Epithelial cell of umbilical artery (primary cell): Measurements from ENCODE around the gene CCDC43. TPM values are rescaled to one million over a fixed set of nuclear protein-coding genes. Genes with fewer than 3 reads are reported as not detected.

Experiments used
- total RNA-seq: library from RNA; depleted of rRNA; stranded (reverse); fragments of >200 nt; gene quantifications from 2 replicates; pipeline ENCODE4 v1.2.3, GENCODE V29; 2014

The CCDC43 gene, protein sequence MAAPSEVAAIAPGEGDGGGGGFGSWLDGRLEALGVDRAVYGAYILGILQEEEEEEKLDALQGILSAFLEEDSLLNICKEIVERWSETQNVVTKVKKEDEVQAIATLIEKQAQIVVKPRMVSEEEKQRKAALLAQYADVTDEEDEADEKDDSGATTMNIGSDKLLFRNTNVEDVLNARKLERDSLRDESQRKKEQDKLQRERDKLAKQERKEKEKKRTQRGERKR
- 49.7 and 69.5 TPM in 2 replicates for total RNA-seq

GRCh38 chr17:44689477-44690217 lies at the start of gene CCDC43:
CCDC43 (minus strand) TSS chr17:44689776; CDS start chr17:44689753, 23 bp downstream.

GRCh38 chr17:44708401-44709263 lies 19.1 kb upstream of the CCDC43 start, which contains the start of gene DBF4B:
DBF4B (plus strand) TSS chr17:44708665; CDS start chr17:44708821, 156 bp downstream.

GRCh38 chr17:44655983-44656710 lies 33.4 kb downstream of the CCDC43 start, which contains the start of gene MEIOC:
MEIOC (plus strand) TSS chr17:44656468; CDS start chr17:44656614, 146 bp downstream.

Other genes with a start within 250 kb of the CCDC43 start
- gene GPATCH8, start 186.4 kb downstream of the CCDC43 start, total RNA-seq = 12.7 and 19.0 TPM in 2 replicates
- gene FZD2, start 132.3 kb downstream of the CCDC43 start, total RNA-seq = 1.4 and 2.6 TPM in 2 replicates
- gene MEIOC, start 33.3 kb downstream of the CCDC43 start, total RNA-seq = under 0.01 TPM in 1 of 2 replicates, not detected in the other
- 5.2 and 7.3 TPM in 2 replicates for gene DBF4B, start 18.9 kb upstream of the CCDC43 start, total RNA-seq
- gene ADAM11, start 69.2 kb upstream of the CCDC43 start, total RNA-seq = under 0.01 and 0.15 TPM in 2 replicates
- 11.7 and 35.0 TPM in 2 replicates for gene GJC1, start 140.5 kb upstream of the CCDC43 start, total RNA-seq
- gene HIGD1B, start 158.1 kb upstream of the CCDC43 start, total RNA-seq = not detected in 2 replicates
- gene EFTUD2, start 209.7 kb upstream of the CCDC43 start, total RNA-seq = 145 and 250 TPM in 2 replicates
- gene GFAP, start 225.7 kb upstream of the CCDC43 start, total RNA-seq = 0.65 and 1.5 TPM in 2 replicates